HCT116 (cell line): ENCODE results near the gene TMEM119. TPM values are rescaled to one million over a fixed set of nuclear protein-coding genes. Genes with fewer than 3 reads are reported as not detected.
A peak's percentile ranks its signal among the peaks of the same experiment; 100 is the strongest.

Experiments used
- ATAC-seq: fragments of 200-7000 bp; cut with Tn5 transposase; 2 replicates; pipeline ENCODE4 v1.9.1; 2020; ENCODE audit warnings: mild to moderate bottlenecking, moderate library complexity
- BruUV-seq: library from RNA; stranded (reverse); fragments of 400-500 nt; replicated peaks from 2 replicates; lab custom pipeline; 2021; lab: Mats Ljungman, UMichigan
- CTCF ChIA-PET: fragments of 300-600 bp; sonication (Branson Sonifier 250); formaldehyde crosslinking; loops from one replicate; lab custom pipeline; 2021; ENCODE audit warnings: antibody characterized with exemption; lab: Charles Lee
- POLR2A ChIA-PET: fragments of 300-600, 350-600 bp; sonication (Branson Sonifier 250); formaldehyde crosslinking; loops from one replicate; lab custom pipeline; 2021; ENCODE audit warnings: antibody characterized with exemption; lab: Charles Lee
- RAD21 ChIA-PET, 2 experiments: fragments of 300-600 bp; sonication (Branson Sonifier 250); formaldehyde crosslinking; loops; one replicate each; lab custom pipeline; 2023; ENCODE audit warnings: low total read pairs in 2 of 2; ENCODE audit not compliant: uncharacterized antibody in 2 of 2, unreplicated experiment in 2 of 2, low non-redundant PET in 1 of 2; lab: Charles Lee
- DNase-seq: peaks from one replicate; pipeline ENCODE4 v3.0.0-alpha.2; 2010; ENCODE audit warnings: low read depth, low spot score
- H2AFZ ChIP-seq: fragments of 200-600 bp; shearing (Covaris generic), sonication (generic); 2 replicates; pipeline ENCODE4 v1.6.1; 2017; ENCODE audit warnings: low read depth, mixed run types, mixed read lengths, antibody characterized with exemption, low read length; ENCODE audit not compliant: poor library complexity, severe bottlenecking
- H3K27ac ChIP-seq: 2 replicates; pipeline ENCODE4 v1.5.1; 2012; ENCODE audit warnings: low read depth, low read length
- H3K27me3 ChIP-seq: fragments of 200-600 bp; sonication (generic); 2 replicates; pipeline ENCODE4 v1.6.1; 2016; ENCODE audit warnings: mixed run types, low read length, mixed read lengths; ENCODE audit not compliant: insufficient read depth
- H3K36me3 ChIP-seq, 2 experiments: fragments of 200-500 bp in 1 of 2; fragments of 200-600 bp in 1 of 2; sonication (Bioruptor generic) in 1 of 2; sonication (generic) in 1 of 2; 2 replicates each; pipeline versions ENCODE4 v1.5.1 to v1.6.1; 2014 to 2016; ENCODE audit warnings: low read length in 2 of 2, inconsistent platforms in 1 of 2, mixed read lengths in 1 of 2, mixed run types in 1 of 2; ENCODE audit not compliant: insufficient read depth in 2 of 2, control insufficient read depth in 1 of 2
- H3K4me1 ChIP-seq, 2 experiments: fragments of 200-600 bp in 1 of 2; sonication (generic) in 1 of 2; 2 replicates each; pipeline versions ENCODE4 v1.5.1 to v1.6.1; 2012 to 2017; ENCODE audit warnings: low read length in 2 of 2, inconsistent platforms in 1 of 2, mild to moderate bottlenecking in 1 of 2, mixed read lengths in 1 of 2, mixed run types in 1 of 2, moderate library complexity in 1 of 2; ENCODE audit not compliant: insufficient read depth in 2 of 2, control insufficient read depth in 1 of 2
- H3K4me2 ChIP-seq: fragments of 200-600 bp; sonication (generic); 2 replicates; pipeline ENCODE4 v1.6.1; 2017; ENCODE audit warnings: mixed run types, low read length, mixed read lengths
- H3K4me3 ChIP-seq, 2 experiments: fragments of 200-600 bp in 1 of 2; sonication (generic) in 1 of 2; replicated peaks in 1 of 2; 2 replicates each; pipeline ENCODE4 v1.5.1; 2011 to 2016; ENCODE audit warnings: low read length in 2 of 2, control low read depth in 1 of 2, low read depth in 1 of 2, mild to moderate bottlenecking in 1 of 2, mixed read lengths in 1 of 2, mixed run types in 1 of 2
- H3K79me2 ChIP-seq: fragments of 200-600 bp; sonication (generic); 2 replicates; pipeline ENCODE4 v1.6.1; 2017; ENCODE audit warnings: mild to moderate bottlenecking, mixed run types, low read length, moderate library complexity, mixed read lengths; ENCODE audit not compliant: insufficient read depth
- H3K9ac ChIP-seq: fragments of 200-600 bp; sonication (generic); 2 replicates; pipeline ENCODE4 v1.6.1; 2016; ENCODE audit warnings: low read length, mixed read lengths
- H3K9me2 ChIP-seq: fragments of 200-600 bp; sonication (generic), shearing (Covaris generic); 2 replicates; pipeline ENCODE4 v1.6.1; 2017; ENCODE audit warnings: mixed run types, mild to moderate bottlenecking, moderate library complexity; ENCODE audit not compliant: insufficient read depth
- H3K9me3 ChIP-seq, 2 experiments: fragments of 200-500 bp in 1 of 2; fragments of 200-600 bp in 1 of 2; sonication (Bioruptor generic) in 1 of 2; sonication (generic) in 1 of 2; 2 replicates each; pipeline ENCODE4 v1.6.1; 2014 to 2017; ENCODE audit warnings: low read length in 2 of 2, mixed read lengths in 2 of 2, inconsistent platforms in 1 of 2, low read depth in 1 of 2, mild to moderate bottlenecking in 1 of 2, mixed run types in 1 of 2, moderate library complexity in 1 of 2; ENCODE audit not compliant: control insufficient read depth in 1 of 2, insufficient read depth in 1 of 2
- H4K20me1 ChIP-seq: fragments of 200-600 bp; sonication (generic), shearing (Covaris generic); 2 replicates; pipeline ENCODE4 v1.6.1; 2017; ENCODE audit warnings: mixed run types, mild to moderate bottlenecking, moderate library complexity; ENCODE audit not compliant: insufficient read depth
- CBX3 ChIP-seq: IDR thresholded peaks from 2 replicates; pipeline ENCODE4 v1.6.1; 2012; ENCODE audit warnings: low read depth
- CEBPB ChIP-seq: IDR thresholded peaks from 2 replicates; pipeline ENCODE4 v1.6.1; 2012; ENCODE audit warnings: low read depth
- EGR1 ChIP-seq: IDR thresholded peaks from 2 replicates; pipeline ENCODE4 v1.6.1; 2012; ENCODE audit warnings: low read depth
- ELF1 ChIP-seq: IDR thresholded peaks from 2 replicates; pipeline ENCODE4 v1.6.1; 2012; ENCODE audit warnings: low read depth, borderline replicate concordance
- EZH2 ChIP-seq: fragments of 200-600 bp; sonication (generic); IDR thresholded peaks from 2 replicates; pipeline ENCODE4 v1.6.1; 2017; ENCODE audit warnings: antibody characterized with exemption, mixed run types
- EZH2phosphoT487 ChIP-seq: fragments of 200-600 bp; IDR thresholded peaks from 2 replicates; pipeline ENCODE4 v1.6.1; 2018; ENCODE audit warnings: antibody characterized with exemption, borderline replicate concordance
- JUND ChIP-seq: IDR thresholded peaks from 2 replicates; pipeline ENCODE4 v1.6.1; 2012
- POLR2A ChIP-seq: IDR thresholded peaks from 2 replicates; pipeline ENCODE4 v1.7.0; 2011; ENCODE audit warnings: borderline replicate concordance; ENCODE audit not compliant: insufficient read depth, insufficient read length; ENCODE audit errors: extremely low read depth
- POLR2AphosphoS5 ChIP-seq: IDR thresholded peaks from 2 replicates; pipeline ENCODE4 v1.6.1; 2011; ENCODE audit warnings: mild to moderate bottlenecking, low read depth, low read length, moderate library complexity
- RAD21 ChIP-seq: IDR thresholded peaks from 2 replicates; pipeline ENCODE4 v1.6.1; 2012; ENCODE audit warnings: low read depth, mild to moderate bottlenecking
- SRF ChIP-seq: IDR thresholded peaks from 2 replicates; pipeline ENCODE4 v1.6.1; 2012; ENCODE audit warnings: low read depth
- YY1 ChIP-seq: IDR thresholded peaks from 2 replicates; pipeline ENCODE4 v1.6.1; 2011; ENCODE audit warnings: low read length, low read depth, moderate library complexity, mild to moderate bottlenecking; ENCODE audit not compliant: insufficient replicate concordance; ENCODE audit errors: extremely low read depth
- ZFX ChIP-seq: fragments of 450-650 bp; IDR thresholded peaks from 2 replicates; pipeline ENCODE4 v1.6.1; 2017
- ZNF274 ChIP-seq: fragments of 200-500 bp; sonication (Bioruptor generic); IDR thresholded peaks from 2 replicates; pipeline ENCODE4 v1.6.1; 2014; ENCODE audit warnings: mild to moderate bottlenecking, low read depth, low read length, inconsistent platforms
- intact Hi-C: fragments of 100-400 bp; cut with micrococcal nuclease; formaldehyde crosslinking; loops from 2 replicates; pipeline ENCODE4 v1.10.0; 2022
- total RNA-seq: library from RNA; stranded (reverse); gene quantifications from one replicate; pipeline ENCODE4 v1.2.1, GENCODE V29; 2021; ENCODE audit not compliant: unreplicated experiment
- TF ChIP-seq, protein P1 (sequence below): IDR thresholded peaks from 2 replicates; pipeline ENCODE4 v1.6.1; 2012
- TF ChIP-seq, protein P2 (sequence below): IDR thresholded peaks from 2 replicates; pipeline ENCODE4 v1.6.1; 2011; ENCODE audit warnings: mild to moderate bottlenecking, low read length, moderate library complexity; ENCODE audit not compliant: insufficient replicate concordance; ENCODE audit errors: extremely low read depth
- TF ChIP-seq, protein P3 (sequence below), 3 experiments: fragments of 200-600 bp in 1 of 3; sonication (generic) in 1 of 3; IDR thresholded peaks in 2 of 3; conservative IDR thresholded peaks in 1 of 3; 2 replicates each; pipeline ENCODE4 v1.5.1; 2012 to 2017; ENCODE audit warnings: low read depth in 2 of 3, low read length in 2 of 3, antibody characterized with exemption in 1 of 3, borderline replicate concordance in 1 of 3, control low read depth in 1 of 3, mild to moderate bottlenecking in 1 of 3, mixed read lengths in 1 of 3, mixed run types in 1 of 3, moderate library complexity in 1 of 3; ENCODE audit not compliant: insufficient read depth in 1 of 3
- TF ChIP-seq, protein P4 (sequence below): IDR thresholded peaks from 2 replicates; pipeline ENCODE4 v1.6.1; 2012; ENCODE audit warnings: low read depth

Gene TMEM119
- total RNA-seq, 1 experiment from 2014 or later, result not detected

DNA sequence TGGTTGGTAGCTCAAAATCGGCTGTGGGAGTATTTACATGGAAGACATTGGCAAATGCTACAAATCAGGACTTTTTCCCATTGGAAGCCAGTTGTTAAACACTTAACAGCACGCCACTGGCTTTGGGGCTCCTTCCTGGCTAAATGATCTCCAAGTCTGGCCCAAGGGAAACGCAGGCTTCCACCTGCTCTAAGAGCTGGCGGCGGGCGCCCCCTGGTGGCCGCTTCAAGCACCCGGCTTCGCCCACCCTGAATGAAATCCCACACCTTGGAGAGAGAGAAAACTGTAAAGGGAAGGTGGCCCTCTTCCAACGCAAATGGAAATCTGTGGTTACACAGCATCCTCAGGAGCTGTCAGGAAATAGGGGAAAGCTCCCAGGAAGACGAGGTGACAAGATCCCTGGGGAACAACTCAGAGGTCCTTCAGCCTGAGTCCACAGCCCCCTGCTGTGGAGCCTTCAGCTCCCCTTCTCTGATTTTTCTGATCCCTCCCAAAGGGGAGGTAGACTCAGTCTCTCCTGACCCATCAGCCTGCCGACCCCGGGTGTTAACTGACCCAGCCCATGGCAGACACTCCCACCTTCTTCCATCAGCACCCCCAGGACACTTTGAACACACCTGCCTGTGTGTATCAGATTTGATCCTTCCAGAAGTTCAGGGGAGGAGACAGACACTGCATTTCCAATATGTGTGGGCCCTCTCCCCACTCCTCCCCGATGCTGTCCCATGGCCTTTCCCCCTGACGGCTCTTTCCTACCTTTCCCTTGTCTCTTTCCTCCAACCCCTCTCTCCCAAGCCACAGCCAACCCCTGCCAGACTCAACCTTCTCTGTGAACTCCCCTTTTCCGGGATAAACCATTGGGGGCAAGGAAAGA, 20.4 kb upstream of the TMEM119 start:
- Histone ChIP-seq H3K4me2 (peak overlapping the region; percentile 30; the same call in 1 of the 2 replicates), H3K9me3 (peaks cover 0 to 6% of the 10 kb centered on the region in 2 experiments; a peak in 1 of 4 replicates), H4K20me1 (no peaks in the 10 kb centered on the region), H3K4me3 (no peak overlapping the region), H3K79me2 (no peaks in the 10 kb centered on the region), H3K36me3 (no peaks in the 10 kb centered on the region), H3K9me2 (no peaks in the 10 kb centered on the region), H3K4me1 (peaks cover 2 to 16% of the 10 kb centered on the region in 2 experiments), H2AFZ (peak overlapping the region; percentile 67), H3K27ac (no peak overlapping the region), H3K27me3 (no peaks in the 10 kb centered on the region), H3K9ac (no peak overlapping the region)
- no TSS peak for BruUV-seq
- DNase-seq (peak; percentile 64), ATAC-seq (peak; percentile 96)
- RAD21 ChIA-PET, result interaction anchor here (0.6 to 0.7 kb wide), 2 partner anchors 29 to 31 kb away, joined by 3 read pairs; no protein-coding TSS in a partner anchor
- CTCF ChIA-PET, result interaction anchor here (0.7 to 2.9 kb wide), 15 partner anchors 10 to 555 kb away, joined by 3 to 16 read pairs (median 4); partner anchors contain the start of gene ISCU
- POLR2A ChIA-PET, result interaction anchor here (1.1 to 1.4 kb wide), 2 partner anchors 53 to 56 kb away, joined by 3 read pairs; partner anchors contain the start of gene ISCU
- intact Hi-C loops, result loop anchor here (1.0 to 10.0 kb wide), 6 partner anchors 48 to 704 kb away; partner anchors contain the start of genes CMKLR1 and FICD
- TF ChIP-seq, protein P1, sequence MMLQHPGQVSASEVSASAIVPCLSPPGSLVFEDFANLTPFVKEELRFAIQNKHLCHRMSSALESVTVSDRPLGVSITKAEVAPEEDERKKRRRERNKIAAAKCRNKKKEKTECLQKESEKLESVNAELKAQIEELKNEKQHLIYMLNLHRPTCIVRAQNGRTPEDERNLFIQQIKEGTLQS, result no peak
- TF ChIP-seq EZH2 (no peak), EZH2phosphoT487 (no peak), RAD21 (peak; percentile 99), YY1 (peak; percentile 57), CEBPB (no peak), ZNF274 (no peak), POLR2AphosphoS5 (no peak), SRF (no peak), CBX3 (no peak), EGR1 (no peak), ZFX (no peak), POLR2A (no peak), JUND (no peak), ELF1 (no peak)
- TF ChIP-seq, protein P2, sequence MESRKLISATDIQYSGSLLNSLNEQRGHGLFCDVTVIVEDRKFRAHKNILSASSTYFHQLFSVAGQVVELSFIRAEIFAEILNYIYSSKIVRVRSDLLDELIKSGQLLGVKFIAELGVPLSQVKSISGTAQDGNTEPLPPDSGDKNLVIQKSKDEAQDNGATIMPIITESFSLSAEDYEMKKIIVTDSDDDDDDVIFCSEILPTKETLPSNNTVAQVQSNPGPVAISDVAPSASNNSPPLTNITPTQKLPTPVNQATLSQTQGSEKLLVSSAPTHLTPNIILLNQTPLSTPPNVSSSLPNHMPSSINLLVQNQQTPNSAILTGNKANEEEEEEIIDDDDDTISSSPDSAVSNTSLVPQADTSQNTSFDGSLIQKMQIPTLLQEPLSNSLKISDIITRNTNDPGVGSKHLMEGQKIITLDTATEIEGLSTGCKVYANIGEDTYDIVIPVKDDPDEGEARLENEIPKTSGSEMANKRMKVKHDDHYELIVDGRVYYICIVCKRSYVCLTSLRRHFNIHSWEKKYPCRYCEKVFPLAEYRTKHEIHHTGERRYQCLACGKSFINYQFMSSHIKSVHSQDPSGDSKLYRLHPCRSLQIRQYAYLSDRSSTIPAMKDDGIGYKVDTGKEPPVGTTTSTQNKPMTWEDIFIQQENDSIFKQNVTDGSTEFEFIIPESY, result no peak
- TF ChIP-seq, protein P3, sequence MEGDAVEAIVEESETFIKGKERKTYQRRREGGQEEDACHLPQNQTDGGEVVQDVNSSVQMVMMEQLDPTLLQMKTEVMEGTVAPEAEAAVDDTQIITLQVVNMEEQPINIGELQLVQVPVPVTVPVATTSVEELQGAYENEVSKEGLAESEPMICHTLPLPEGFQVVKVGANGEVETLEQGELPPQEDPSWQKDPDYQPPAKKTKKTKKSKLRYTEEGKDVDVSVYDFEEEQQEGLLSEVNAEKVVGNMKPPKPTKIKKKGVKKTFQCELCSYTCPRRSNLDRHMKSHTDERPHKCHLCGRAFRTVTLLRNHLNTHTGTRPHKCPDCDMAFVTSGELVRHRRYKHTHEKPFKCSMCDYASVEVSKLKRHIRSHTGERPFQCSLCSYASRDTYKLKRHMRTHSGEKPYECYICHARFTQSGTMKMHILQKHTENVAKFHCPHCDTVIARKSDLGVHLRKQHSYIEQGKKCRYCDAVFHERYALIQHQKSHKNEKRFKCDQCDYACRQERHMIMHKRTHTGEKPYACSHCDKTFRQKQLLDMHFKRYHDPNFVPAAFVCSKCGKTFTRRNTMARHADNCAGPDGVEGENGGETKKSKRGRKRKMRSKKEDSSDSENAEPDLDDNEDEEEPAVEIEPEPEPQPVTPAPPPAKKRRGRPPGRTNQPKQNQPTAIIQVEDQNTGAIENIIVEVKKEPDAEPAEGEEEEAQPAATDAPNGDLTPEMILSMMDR (IDR thresholded peaks at IDR 0.05 in 2 of 3, conservative IDR thresholded peaks at IDR 0.05 in 1 of 3; ENCODE audit: borderline replicate concordance in 1 of 3, insufficient read depth in 1 of 3, low read depth in 2 of 3, low read length in 2 of 3), result peak; percentile 95 to 99 (median 96)
- TF ChIP-seq, protein P4, sequence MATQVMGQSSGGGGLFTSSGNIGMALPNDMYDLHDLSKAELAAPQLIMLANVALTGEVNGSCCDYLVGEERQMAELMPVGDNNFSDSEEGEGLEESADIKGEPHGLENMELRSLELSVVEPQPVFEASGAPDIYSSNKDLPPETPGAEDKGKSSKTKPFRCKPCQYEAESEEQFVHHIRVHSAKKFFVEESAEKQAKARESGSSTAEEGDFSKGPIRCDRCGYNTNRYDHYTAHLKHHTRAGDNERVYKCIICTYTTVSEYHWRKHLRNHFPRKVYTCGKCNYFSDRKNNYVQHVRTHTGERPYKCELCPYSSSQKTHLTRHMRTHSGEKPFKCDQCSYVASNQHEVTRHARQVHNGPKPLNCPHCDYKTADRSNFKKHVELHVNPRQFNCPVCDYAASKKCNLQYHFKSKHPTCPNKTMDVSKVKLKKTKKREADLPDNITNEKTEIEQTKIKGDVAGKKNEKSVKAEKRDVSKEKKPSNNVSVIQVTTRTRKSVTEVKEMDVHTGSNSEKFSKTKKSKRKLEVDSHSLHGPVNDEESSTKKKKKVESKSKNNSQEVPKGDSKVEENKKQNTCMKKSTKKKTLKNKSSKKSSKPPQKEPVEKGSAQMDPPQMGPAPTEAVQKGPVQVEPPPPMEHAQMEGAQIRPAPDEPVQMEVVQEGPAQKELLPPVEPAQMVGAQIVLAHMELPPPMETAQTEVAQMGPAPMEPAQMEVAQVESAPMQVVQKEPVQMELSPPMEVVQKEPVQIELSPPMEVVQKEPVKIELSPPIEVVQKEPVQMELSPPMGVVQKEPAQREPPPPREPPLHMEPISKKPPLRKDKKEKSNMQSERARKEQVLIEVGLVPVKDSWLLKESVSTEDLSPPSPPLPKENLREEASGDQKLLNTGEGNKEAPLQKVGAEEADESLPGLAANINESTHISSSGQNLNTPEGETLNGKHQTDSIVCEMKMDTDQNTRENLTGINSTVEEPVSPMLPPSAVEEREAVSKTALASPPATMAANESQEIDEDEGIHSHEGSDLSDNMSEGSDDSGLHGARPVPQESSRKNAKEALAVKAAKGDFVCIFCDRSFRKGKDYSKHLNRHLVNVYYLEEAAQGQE, result no peak
